ENCODE data around the gene PARP16.
A peak's percentile ranks its signal among the peaks of the same experiment; 100 is the strongest.

The PARP16 gene

DNA sequence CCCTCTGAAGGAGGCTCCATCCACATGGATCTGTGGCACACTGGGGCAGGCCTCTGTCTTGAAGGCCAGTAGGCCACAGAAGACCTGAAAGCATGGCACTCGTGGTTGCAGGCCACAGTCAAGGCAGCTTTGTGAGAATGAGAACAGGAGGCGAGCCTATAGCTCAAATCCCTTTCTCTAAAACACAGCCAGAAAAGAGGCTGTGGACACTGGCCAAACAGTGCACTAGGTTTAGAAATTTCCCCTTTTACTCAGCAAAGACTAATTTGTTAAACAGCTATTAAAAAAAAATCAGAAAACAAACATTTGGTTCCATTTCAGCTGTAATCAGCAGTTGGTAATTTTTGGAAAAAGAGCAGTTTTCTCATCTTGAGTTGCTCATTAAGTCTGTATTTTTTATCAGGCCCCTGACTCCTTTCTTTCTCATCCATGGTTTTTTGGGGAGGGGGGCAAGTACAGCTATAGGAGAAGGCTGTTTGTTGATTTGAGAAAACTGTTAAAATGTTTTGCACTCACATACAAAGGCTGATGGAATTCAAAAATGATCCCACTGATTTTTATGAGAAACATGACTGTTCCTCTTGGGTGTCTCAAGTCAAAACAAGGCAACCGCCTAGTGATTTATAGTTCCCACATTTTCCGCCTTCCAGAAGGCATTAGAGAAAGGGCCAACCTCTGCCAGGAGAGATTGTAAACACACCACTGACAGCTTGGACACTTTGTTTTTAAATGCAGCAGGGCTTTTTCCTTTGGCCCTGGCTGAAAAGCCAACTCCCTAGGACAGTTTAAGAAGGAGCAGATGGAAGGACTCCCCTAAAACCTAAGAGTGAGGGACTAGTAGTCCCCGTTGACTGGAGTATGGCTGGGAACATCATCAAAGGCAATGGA, 28.1 kb downstream of the PARP16 start:
- H3K27ac ChIP-seq (ENCODE audit: low read depth, low read length), result no peak overlapping the region
- H3K56ac ChIP-seq (ENCODE audit: low read length), result no peak overlapping the region
- no peak overlapping the region for H3K4me3 ChIP-seq (ENCODE audit: low read length)

DNA sequence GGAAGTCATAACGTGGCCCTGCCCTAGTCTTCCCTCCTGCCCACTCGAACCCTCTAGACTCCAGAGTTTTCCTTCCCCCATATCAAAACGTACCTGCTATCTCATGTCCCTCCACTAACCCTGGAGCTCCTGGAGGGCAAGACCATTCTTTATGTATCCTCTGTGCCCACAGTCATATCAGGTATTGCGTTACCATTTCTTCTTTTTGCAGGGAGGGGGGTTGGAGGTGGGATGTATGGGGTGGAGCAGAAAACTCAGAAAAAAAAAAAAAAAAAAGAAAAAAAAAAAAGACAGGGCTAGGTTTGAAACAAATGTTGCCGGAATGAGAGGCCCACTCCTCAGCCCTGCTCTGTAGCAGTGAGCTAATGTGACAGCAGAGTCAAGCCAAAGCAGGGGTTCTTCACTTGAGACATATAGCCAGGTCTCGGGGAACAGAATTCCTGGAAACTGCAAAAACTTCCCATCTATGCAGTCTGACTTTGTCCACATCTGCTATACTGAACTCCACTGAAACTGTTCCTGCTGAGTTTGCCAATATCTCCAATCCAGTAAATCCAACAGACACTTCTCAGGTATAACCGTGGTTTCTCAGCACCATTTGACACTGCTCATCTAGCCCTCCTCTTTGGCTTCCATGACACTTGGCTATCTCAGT, 31.1 kb downstream of the PARP16 start:
- no peak overlapping the region for H3K4me3 ChIP-seq (ENCODE audit: low read length)
- H3K27me3 ChIP-seq (ENCODE audit: insufficient read depth, low read length, poor library complexity), result no peaks in the 10 kb centered on the region
- no peak overlapping the region for H2BK5ac ChIP-seq (ENCODE audit: low read length)
- H3K18ac ChIP-seq (ENCODE audit: low read length), result no peak overlapping the region
- no peak overlapping the region for H2BK120ac ChIP-seq (ENCODE audit: low read depth, low read length)
- no peak overlapping the region for H2BK15ac ChIP-seq (replicated peaks; ENCODE audit: low read depth)
- no peak overlapping the region for H3K56ac ChIP-seq (ENCODE audit: low read length)
- H3K4me2 ChIP-seq (ENCODE audit: low read length), result no peak overlapping the region
- H3K36me3 ChIP-seq (ENCODE audit: control insufficient read depth, insufficient read depth, low read length), result no peaks in the 10 kb centered on the region
- no peak overlapping the region for H3K4ac ChIP-seq (ENCODE audit: low read depth, low read length)
- no CpG with 5 or more reads among the region's 7 CpGs for WGBS (ENCODE audit: extremely low coverage, insufficient coverage, low lambda C conversion rate)
- H4K5ac ChIP-seq (ENCODE audit: low read length), result no peak overlapping the region
- H3K23ac ChIP-seq (ENCODE audit: low read length), result no peak overlapping the region
- H3K4me1 ChIP-seq (ENCODE audit: control insufficient read depth, low read depth, low read length), result no peaks in the 10 kb centered on the region
- H3K79me2 ChIP-seq (ENCODE audit: control insufficient read depth, insufficient read depth, low read length), result no peaks in the 10 kb centered on the region
- H3K27ac ChIP-seq (ENCODE audit: low read depth, low read length), result no peak overlapping the region
- no peak overlapping the region for H4K8ac ChIP-seq (ENCODE audit: low read depth, low read length)
- no peak for DNase-seq
- H2AK5ac ChIP-seq (ENCODE audit: low read length), result no peak overlapping the region
- H3K79me1 ChIP-seq (ENCODE audit: low read length), result no peaks in the 10 kb centered on the region
- H3K9ac ChIP-seq (ENCODE audit: low read length), result no peak overlapping the region

More for the DNA sequence above, 28.1 kb downstream of the PARP16 start:
- Histone ChIP-seq H3K27me3 (ENCODE audit: insufficient read depth, low read length, poor library complexity) (no peaks in the 10 kb centered on the region), H4K8ac (ENCODE audit: low read depth, low read length) (no peak overlapping the region), H3K4me1 (ENCODE audit: control insufficient read depth, low read depth, low read length) (no peaks in the 10 kb centered on the region), H2BK120ac (ENCODE audit: low read depth, low read length) (no peak overlapping the region), H2BK5ac (ENCODE audit: low read length) (no peak overlapping the region), H4K5ac (ENCODE audit: low read length) (no peak overlapping the region), H2AK5ac (ENCODE audit: low read length) (no peak overlapping the region), H3K4ac (ENCODE audit: low read depth, low read length) (no peak overlapping the region), H3K9ac (ENCODE audit: low read length) (no peak overlapping the region), H3K18ac (ENCODE audit: low read length) (no peak overlapping the region), H3K79me1 (ENCODE audit: low read length) (no peaks in the 10 kb centered on the region), H3K23ac (ENCODE audit: low read length) (no peak overlapping the region), H3K36me3 (ENCODE audit: control insufficient read depth, insufficient read depth, low read length) (no peaks in the 10 kb centered on the region), H3K4me2 (ENCODE audit: low read length) (no peak overlapping the region), H2BK15ac (replicated peaks; ENCODE audit: low read depth) (no peak overlapping the region), H3K79me2 (ENCODE audit: control insufficient read depth, insufficient read depth, low read length) (no peaks in the 10 kb centered on the region)
- no CpG with 5 or more reads among the region's 5 CpGs for WGBS (ENCODE audit: extremely low coverage, insufficient coverage, low lambda C conversion rate)
- no peak for DNase-seq

DNA sequence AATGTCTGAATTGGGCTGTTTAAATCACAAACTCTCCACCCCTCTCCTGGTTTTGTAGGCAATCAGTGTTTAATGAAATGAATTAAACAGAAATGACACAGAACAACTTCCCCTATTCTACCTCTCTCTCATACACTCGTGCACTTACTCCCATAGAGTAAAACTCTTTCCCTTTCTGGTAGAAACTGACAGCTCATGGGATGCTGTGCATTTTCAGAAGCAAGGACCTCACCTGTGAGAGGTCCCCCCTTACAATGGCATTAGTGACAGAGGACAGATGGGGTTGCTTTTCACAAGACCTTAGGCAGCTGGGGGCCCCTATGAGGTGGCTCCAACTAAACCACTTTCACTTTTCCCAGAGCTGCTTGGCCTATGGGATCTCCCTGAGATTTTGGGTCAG, 31.9 kb downstream of the PARP16 start:
- Histone ChIP-seq H4K8ac (ENCODE audit: low read depth, low read length) (no peak overlapping the region), H3K56ac (ENCODE audit: low read length) (no peak overlapping the region), H3K23ac (ENCODE audit: low read length) (no peak overlapping the region), H3K79me2 (ENCODE audit: control insufficient read depth, insufficient read depth, low read length) (no peaks in the 10 kb centered on the region), H3K4me2 (ENCODE audit: low read length) (no peak overlapping the region), H2BK5ac (ENCODE audit: low read length) (no peak overlapping the region), H3K36me3 (ENCODE audit: control insufficient read depth, insufficient read depth, low read length) (no peaks in the 10 kb centered on the region), H3K9ac (ENCODE audit: low read length) (no peak overlapping the region), H4K5ac (ENCODE audit: low read length) (no peak overlapping the region), H3K79me1 (ENCODE audit: low read length) (no peaks in the 10 kb centered on the region), H3K4ac (ENCODE audit: low read depth, low read length) (no peak overlapping the region), H3K4me3 (ENCODE audit: low read length) (no peak overlapping the region), H3K27me3 (ENCODE audit: insufficient read depth, low read length, poor library complexity) (no peaks in the 10 kb centered on the region), H2BK120ac (ENCODE audit: low read depth, low read length) (no peak overlapping the region), H3K4me1 (ENCODE audit: control insufficient read depth, low read depth, low read length) (no peaks in the 10 kb centered on the region), H2AK5ac (ENCODE audit: low read length) (no peak overlapping the region), H3K18ac (ENCODE audit: low read length) (no peak overlapping the region), H2BK15ac (replicated peaks; ENCODE audit: low read depth) (no peak overlapping the region), H3K27ac (ENCODE audit: low read depth, low read length) (no peak overlapping the region)
- no CpG with 5 or more reads among the region's 1 CpG for WGBS (ENCODE audit: extremely low coverage, insufficient coverage, low lambda C conversion rate)
- no peak for DNase-seq

DNA sequence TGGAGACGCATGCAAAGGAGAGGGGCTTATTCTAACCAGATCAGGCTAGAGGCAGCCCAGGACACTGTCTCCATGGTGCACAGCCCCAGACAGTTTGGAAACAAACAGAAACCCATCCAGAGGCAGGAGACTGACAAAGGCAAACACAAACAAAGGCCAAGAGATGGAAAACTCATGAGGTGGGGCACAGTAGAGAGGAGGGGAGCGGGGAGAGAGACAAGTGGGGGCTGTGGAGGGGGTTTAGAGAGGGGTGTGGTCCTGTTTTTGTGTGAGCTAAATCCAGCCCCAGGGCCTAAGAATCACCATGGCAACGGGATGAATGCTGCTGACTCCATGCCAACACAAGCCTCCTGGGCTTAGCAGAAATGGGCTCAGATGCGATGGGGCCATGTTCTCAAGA, 32.3 kb downstream of the PARP16 start:
- Histone ChIP-seq H3K27ac (ENCODE audit: low read depth, low read length) (no peak overlapping the region), H3K27me3 (ENCODE audit: insufficient read depth, low read length, poor library complexity) (no peaks in the 10 kb centered on the region)

DNA sequence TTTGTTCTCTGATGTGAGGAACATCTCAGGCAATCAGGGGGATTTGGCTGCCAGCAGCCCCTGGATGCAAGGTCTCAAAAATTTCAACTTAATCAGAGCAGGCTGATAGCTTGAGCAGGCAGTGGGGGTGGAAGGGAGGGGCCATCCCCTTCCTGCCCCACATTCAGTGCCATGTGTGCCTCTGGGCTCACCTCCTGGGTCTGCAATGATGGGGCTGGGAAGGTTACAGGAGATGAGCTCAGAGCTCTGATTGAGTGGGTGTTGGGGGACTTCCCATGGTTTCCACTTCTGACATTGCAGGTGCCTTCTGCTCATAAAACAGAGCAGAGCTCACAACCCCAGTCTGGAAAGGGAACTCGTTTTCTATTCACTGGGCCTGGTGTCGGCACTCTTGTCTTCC, 37.0 kb downstream of the PARP16 start:
- no peaks in the 10 kb centered on the region for H3K27me3 ChIP-seq (ENCODE audit: insufficient read depth, low read length, poor library complexity)
- H2BK15ac ChIP-seq (replicated peaks; ENCODE audit: low read depth), result no peak overlapping the region
- no peak for DNase-seq
- no peak overlapping the region for H3K18ac ChIP-seq (ENCODE audit: low read length)
- no peak overlapping the region for H4K8ac ChIP-seq (ENCODE audit: low read depth, low read length)
- no peak overlapping the region for H2BK5ac ChIP-seq (ENCODE audit: low read length)
- no peak overlapping the region for H3K56ac ChIP-seq (ENCODE audit: low read length)
- H3K23ac ChIP-seq (ENCODE audit: low read length), result no peak overlapping the region
- no CpG with 5 or more reads among the region's 2 CpGs for WGBS (ENCODE audit: extremely low coverage, insufficient coverage, low lambda C conversion rate)
- no peak overlapping the region for H3K4ac ChIP-seq (ENCODE audit: low read depth, low read length)
- no peaks in the 10 kb centered on the region for H3K36me3 ChIP-seq (ENCODE audit: control insufficient read depth, insufficient read depth, low read length)
- no peak overlapping the region for H3K4me3 ChIP-seq (ENCODE audit: low read length)
- H4K5ac ChIP-seq (ENCODE audit: low read length), result no peak overlapping the region
- no peak overlapping the region for H3K9ac ChIP-seq (ENCODE audit: low read length)
- no peaks in the 10 kb centered on the region for H3K79me2 ChIP-seq (ENCODE audit: control insufficient read depth, insufficient read depth, low read length)
- no peak overlapping the region for H2AK5ac ChIP-seq (ENCODE audit: low read length)
- no peak overlapping the region for H3K4me2 ChIP-seq (ENCODE audit: low read length)
- no peak overlapping the region for H2BK120ac ChIP-seq (ENCODE audit: low read depth, low read length)
- no peak overlapping the region for H3K27ac ChIP-seq (ENCODE audit: low read depth, low read length)
- H3K79me1 ChIP-seq (ENCODE audit: low read length), result no peaks in the 10 kb centered on the region
- H3K4me1 ChIP-seq (ENCODE audit: control insufficient read depth, low read depth, low read length), result peaks cover 6% of the 10 kb centered on the region

More for the DNA sequence above, 32.3 kb downstream of the PARP16 start:
- Histone ChIP-seq H4K8ac (ENCODE audit: low read depth, low read length) (no peak overlapping the region), H3K4me1 (ENCODE audit: control insufficient read depth, low read depth, low read length) (no peaks in the 10 kb centered on the region), H2AK5ac (ENCODE audit: low read length) (no peak overlapping the region), H2BK15ac (replicated peaks; ENCODE audit: low read depth) (no peak overlapping the region), H3K4me2 (ENCODE audit: low read length) (no peak overlapping the region), H3K4me3 (ENCODE audit: low read length) (no peak overlapping the region), H3K18ac (ENCODE audit: low read length) (no peak overlapping the region), H2BK5ac (ENCODE audit: low read length) (no peak overlapping the region), H3K9ac (ENCODE audit: low read length) (no peak overlapping the region), H3K23ac (ENCODE audit: low read length) (no peak overlapping the region), H3K56ac (ENCODE audit: low read length) (no peak overlapping the region), H3K36me3 (ENCODE audit: control insufficient read depth, insufficient read depth, low read length) (no peaks in the 10 kb centered on the region), H3K4ac (ENCODE audit: low read depth, low read length) (no peak overlapping the region), H2BK120ac (ENCODE audit: low read depth, low read length) (no peak overlapping the region), H3K79me1 (ENCODE audit: low read length) (no peaks in the 10 kb centered on the region), H4K5ac (ENCODE audit: low read length) (no peak overlapping the region), H3K79me2 (ENCODE audit: control insufficient read depth, insufficient read depth, low read length) (no peaks in the 10 kb centered on the region)
- no CpG with 5 or more reads among the region's 4 CpGs for WGBS (ENCODE audit: extremely low coverage, insufficient coverage, low lambda C conversion rate)
- peak; percentile 55 for DNase-seq

Data from mesendoderm (in vitro differentiated cells).